Dedifferentiated amniotic fluid mesenchymal stem cell (primary cell): ENCODE measurements around the gene SAPCD2.
"Not testable (repeated sequence)": the region's sequence is repeated elsewhere in the genome, so short reads cannot be mapped to it uniquely, and the experiment has no call there.

Experiments used
- DNase-seq: peaks from one replicate; pipeline ENCODE4 v3.0.0-alpha.2; 2016; ENCODE audit errors: extremely low spot score

SAPCD2 gene

DNA sequence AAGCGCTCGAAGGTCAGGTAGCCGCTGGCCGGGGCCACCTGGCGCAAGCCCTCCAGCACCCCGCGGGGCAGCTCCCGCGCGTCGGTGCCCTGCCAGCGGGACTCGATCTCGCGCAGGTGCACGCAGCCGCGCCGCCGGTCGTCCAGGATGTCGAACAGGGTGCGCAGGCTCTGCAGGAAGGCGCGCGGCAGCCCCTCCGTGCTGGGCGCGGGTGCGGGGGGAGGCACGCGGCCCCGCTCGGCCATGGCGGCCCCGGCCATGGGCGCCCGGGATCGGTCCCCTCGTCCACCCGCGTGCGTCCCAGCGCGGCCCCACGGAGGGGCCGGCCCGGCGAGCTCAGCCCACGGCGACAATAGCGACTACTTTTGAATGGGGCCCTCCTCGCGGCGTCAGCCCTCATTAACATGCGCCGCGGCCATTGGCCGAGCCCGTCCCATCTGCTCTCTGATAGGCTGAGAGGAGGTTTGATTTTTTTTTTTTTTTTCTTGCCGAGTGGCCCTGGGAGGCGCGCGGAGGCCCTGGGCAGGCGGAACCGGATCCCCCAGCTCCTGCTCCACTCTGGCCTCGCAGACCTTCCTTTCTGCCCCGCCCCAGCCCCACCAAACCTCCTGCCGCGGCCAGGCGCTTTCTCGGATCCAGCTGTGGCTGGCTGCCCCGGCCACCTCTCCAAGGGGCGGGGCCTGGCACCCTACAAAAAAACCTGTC, at the start of gene SAPCD2:
Gene SAPCD2, minus strand, starts transcription at position 357 of the 705 bp plus-strand sequence. Its CDS starts 97 bp downstream, at position 260.
- DNase-seq = peak; percentile 74

DNA sequence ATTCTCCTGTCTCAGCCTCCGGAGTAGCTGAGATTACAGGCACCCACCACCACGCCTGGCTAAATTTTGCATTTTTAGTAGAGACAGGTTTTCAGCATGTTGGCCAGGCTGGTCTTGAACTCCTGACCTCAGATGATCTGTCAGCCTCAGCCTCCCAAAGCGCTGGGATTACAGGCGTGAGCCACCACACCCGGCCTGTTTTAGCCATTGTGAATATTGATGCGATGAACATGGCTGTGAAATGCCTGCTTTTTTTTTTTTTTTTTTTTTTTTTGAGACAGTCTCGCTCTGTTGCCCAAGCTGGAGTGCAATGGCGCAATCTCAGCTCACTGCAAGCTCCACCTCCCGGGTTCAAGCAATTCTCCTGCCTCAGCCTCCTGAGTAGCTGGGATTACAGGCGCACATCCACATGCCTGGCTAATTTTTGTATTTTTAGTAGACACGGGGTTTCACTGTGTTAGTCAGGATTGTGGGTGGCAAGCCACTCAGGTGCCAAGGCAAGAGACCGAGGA, 47.8 kb upstream of the SAPCD2 start:
- not testable (repeated sequence) for DNase-seq

GRCh38 chr9:137117269-137117731, 46.9 kb upstream of the SAPCD2 start:
- no peak for DNase-seq

DNA sequence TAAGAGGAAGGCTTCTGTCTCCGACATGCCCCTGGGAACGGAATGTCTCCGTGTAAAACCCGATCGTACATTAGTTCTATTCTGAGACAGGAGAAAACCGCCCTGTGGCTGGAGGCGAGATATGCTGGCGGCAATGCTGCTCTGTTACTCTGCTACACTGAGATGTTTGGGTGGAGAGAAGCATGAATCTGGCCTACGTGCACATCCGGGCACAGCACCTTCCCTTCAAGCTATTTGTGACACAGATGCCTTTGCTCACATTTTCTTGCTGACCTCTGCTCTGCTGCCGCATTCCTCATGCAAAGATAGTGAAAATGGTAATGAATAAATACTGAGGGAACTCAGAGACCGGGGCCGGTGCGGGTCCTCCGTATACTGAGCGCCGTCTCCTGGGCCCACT, 46.4 kb upstream of the SAPCD2 start:
- no peak for DNase-seq

- no peak for DNase-seq
Observed at GRCh38 chr9:137116027-137116507, 45.7 kb upstream of the SAPCD2 start.

DNA sequence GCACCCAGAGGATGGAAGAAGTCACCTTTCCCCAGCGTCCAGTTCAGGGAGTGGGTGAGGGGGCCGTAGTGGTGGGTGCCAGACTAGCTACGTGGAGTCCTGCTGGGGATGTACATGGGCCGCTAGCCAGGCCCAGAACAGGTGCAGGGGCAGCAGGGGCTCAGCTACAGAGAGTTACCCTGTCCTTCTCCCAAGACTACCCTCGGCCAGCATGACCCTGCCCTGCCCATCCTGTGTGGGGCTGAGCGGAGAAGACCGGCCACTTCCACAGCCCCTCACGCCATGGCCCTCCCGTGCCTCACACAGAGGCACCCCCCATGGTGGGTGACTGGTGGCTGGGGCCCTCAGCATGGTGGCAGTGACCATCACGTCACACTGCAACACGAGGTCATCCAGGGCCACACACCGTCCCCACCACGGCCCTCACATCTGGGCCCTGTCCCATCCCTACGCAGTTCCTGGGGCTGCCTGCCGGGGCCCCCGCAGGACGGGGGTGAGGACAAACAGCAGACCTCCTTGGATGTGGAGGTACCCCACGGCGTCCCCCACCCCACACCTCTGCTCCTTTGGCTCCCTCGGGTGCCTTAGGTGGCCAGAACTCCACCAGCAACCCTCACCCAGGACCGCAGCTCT, 45.2 kb upstream of the SAPCD2 start:
- DNase-seq = no peak

DNA sequence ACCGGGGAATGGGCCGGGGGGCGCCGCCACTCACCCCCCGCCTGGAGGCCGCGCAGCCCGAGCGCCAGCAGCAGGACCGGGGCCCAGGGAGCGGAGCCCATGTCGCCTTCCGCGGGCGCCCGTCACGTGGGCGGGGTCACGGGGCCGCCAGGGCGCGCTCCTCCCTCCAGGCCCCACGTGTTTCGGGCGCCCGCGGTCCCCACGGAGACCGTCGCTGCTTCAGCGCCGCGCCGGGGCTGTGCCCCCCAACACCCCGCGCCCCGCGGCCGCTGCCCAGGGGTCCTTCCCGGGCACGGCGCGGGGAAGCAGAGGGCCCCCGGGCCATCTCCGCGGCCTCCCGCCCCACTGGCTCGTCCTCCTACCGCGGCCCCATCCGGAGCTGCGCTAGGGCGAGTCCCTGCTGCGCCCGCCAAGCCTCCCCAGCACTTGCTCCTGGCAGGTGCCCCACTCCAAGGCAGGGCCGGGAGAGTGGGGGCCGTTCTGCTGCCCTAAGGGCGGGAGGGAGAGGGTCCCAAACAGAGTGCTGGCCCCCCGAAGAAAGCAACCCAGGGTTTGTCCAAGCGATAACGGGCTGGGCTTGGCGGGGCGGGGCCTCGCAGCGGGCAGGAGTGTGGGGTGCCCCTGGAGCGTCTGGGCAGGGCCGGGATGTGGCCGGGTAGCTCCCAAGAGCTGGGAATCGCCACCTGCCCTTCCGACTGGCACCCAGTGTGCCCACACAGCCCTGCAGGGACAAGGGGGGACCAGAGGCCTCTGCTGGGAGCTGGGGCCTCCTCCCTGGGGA, 44.4 kb upstream of the SAPCD2 start, which contains the start of gene DPP7:
Gene DPP7, minus strand, starts transcription at position 121 of the 781 bp plus-strand sequence. Its CDS starts 20 bp downstream, at position 101.
- DNase-seq = no peak

DNA sequence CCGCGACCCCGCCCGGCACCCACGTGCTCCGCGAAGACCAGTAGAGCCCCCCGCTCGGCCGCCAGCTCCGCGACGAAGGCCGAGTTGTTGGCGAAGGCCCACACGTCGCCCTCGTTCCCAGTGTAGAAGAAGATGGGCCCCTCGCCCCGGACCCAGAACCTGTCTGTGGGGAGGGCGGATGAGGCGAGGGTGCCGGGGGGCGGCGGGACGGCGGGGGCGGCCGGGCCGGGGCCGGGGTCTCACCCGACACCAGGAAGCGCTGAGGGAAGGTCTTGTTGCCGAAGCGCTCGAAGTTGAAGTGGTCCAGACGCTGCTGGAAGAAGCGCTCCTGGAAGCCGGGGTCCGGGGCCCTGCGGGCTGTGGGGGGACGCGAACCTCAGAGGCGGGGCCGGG, 43.9 kb upstream of the SAPCD2 start:
- DNase-seq = no peak

- DNase-seq = no peak
Observed at GRCh38 chr9:137113385-137114159, 43.2 kb upstream of the SAPCD2 start.

DNA sequence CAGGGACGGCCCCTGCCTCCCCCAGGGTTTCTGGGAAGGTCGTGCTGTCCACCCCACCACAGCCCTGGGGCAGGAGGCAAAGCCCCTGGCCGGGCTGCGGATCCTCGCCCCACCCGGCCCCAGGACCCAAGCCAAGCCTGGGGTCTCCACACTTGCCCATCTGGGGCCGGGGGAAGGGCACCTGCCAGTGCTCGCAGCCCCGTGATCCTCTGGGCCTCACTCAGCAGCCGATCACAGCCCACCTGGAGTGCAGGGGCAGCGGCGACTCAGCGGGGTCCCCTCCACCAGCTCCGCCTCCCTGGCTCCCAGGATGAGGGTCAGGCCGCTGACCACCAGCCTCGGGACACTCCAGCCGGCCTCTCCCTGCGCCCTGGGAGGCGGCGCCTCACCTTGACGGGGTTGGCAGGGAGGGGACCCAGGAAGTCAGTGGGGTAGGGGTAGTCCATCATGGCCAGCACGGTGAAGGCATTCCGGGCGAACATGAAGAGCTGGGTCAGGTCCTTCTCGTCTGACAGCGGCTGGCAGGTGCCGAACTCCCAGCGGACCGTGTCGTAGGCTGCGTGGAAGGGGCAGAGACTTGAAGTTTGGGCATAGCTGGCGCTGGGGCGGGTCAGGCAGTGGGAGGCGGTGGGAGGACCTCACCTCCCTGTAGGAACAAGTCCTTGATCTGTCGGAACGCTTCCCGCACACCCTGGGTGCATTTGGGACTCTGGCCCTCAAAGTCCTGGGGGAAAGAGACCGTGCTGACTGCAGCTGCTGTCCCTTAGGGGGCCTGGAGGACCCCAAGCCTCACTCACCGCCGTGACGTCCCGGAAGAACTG, 42.4 kb upstream of the SAPCD2 start:
- no peak for DNase-seq

- no peak for DNase-seq
Observed at GRCh38 chr9:137111788-137112563, 41.6 kb upstream of the SAPCD2 start.

- no peak for DNase-seq
Observed at GRCh38 chr9:137110911-137111787, 40.8 kb upstream of the SAPCD2 start.

DNA sequence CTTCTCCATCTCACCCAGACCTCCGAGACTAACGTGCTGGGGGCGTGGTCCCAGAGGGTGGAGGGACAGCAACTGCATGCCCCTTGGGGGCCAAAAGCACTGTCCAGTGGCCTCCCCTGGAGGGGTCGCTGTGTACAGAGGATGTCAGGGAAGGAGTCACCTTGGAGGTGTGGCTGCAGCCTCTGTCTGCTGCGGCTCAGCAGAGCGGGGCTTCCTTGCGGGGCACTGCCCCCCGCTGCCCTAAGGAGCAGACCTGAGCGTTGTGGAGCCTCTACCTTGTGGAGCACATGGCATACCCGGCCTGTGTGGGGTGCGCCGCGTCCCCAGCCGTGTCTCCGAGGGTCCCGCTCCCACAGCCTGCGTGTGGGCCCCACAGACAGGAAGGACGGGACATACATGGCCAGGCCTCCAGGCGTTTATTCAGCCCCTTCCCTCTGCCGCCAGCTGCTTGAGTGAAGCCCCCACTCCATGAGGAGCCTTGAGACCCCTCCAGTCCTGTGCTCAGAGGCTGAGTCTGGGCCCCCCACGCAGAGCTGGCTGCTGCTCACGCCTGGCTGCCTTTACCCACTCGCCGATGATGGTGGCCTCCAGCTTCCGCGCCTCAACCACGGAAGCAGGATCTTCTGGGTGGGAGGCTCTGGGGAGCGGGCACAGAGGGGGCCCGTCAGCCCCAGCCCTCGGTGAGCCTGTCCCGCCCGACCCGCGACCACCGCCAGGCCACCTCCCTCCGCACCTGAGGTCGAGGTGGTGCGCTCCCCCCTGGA, 40.0 kb upstream of the SAPCD2 start:
- DNase-seq = no peak

GRCh38 chr9:137109250-137110146, 39.1 kb upstream of the SAPCD2 start:
- no peak for DNase-seq

DNA sequence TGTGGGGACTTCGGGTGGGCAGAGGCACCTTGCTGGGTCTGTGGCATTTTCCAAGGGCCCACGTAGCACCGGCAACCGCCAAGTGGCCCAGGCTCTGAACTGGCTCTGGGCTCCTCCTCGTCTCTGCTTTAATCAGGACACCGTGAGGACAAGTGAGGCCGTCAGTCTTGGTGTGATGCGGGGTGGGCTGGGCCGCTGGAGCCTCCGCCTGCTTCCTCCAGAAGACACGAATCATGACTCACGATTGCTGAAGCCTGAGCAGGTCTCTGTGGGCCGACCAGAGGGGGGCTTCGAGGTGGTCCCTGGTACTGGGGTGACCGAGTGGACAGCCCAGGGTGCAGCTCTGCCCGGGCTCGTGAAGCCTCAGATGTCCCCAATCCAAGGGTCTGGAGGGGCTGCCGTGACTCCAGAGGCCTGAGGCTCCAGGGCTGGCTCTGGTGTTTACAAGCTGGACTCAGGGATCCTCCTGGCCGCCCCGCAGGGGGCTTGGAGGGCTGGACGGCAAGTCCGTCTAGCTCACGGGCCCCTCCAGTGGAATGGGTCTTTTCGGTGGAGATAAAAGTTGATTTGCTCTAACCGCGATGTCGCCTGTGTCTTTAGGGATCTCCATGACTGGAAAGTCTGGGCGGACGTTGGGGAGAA, 38.4 kb upstream of the SAPCD2 start:
- DNase-seq = no peak

DNA sequence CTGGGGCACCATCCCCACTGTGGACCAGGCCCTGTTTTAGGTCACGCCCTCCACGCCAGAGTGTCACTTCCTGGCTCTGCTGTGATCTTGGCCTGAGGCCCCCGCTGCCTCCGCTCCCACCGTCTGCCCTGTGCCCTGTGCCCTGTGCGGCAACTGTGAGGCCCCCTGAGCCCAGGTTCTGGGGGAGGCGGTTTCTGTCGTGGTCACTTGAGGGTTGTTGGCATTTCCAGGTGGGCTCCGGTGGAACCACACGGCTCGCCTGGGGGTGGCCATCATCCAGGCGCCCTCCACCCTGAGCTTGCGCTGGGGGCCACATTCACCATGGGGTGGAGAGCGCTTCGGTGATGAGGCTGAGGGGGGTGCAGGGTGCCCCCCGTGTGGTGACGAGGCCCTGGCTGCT, 37.6 kb upstream of the SAPCD2 start:
- no peak for DNase-seq
